Gastrocnemius medialis (tissue), 4 donors: ENCODE data around the gene PAX6.

Source experiments
- CTCF ChIP-seq, 5 experiments: fragments of 450-650 bp in 3 of 5; fragments of 200-600 bp in 2 of 5; sonication (generic) in 2 of 5; IDR thresholded peaks in 4 of 5; conservative IDR thresholded peaks in 1 of 5; 1 replicate in 4 of 5; 2 replicates in 1 of 5; pipeline ENCODE4 v1.5.1; 2016 to 2019; ENCODE audit warnings: antibody characterized with exemption in 5 of 5, mild to moderate bottlenecking in 3 of 5, moderate library complexity in 3 of 5
- POLR2A ChIP-seq, 2 donors: fragments of 450-650 bp; IDR thresholded peaks; one replicate each; pipeline ENCODE4 v1.6.1; 2017; ENCODE audit warnings: antibody characterized with exemption in 2 of 2, mild to moderate bottlenecking in 2 of 2, moderate library complexity in 2 of 2

GRCh38 chr11:31803813-31804311, 7.3 kb downstream of the PAX6 start:
- TF ChIP-seq CTCF (IDR thresholded peaks at IDR 0.05 in 4 of 5, conservative IDR thresholded peaks at IDR 0.05 in 1 of 5) (no peak), POLR2A (IDR thresholded peaks at IDR 0.05) (no peak)
